ENCODE results near the gene RASAL2. TPM values are rescaled to one million over a fixed set of nuclear protein-coding genes. Genes with fewer than 3 reads are reported as not detected.

The RASAL2 gene
- total RNA-seq, 2 experiments from 2014 or later = not detected

- TF ChIP-seq CTCF (IDR thresholded peaks at IDR 0.05) = no peak
- intact Hi-C loops (cut with micrococcal nuclease) = no loop called here
- no peaks in the 10 kb centered on the region for H3K27me3 Mint-ChIP-seq
- no peak overlapping the region for H3K4me3 Mint-ChIP-seq
- ChIA-PET CTCF (no interaction called here), POLR2A (no interaction called here)
- H3K9me3 Mint-ChIP-seq = no peaks in the 10 kb centered on the region
- ATAC-seq (no peak), DNase-seq (no peak)
- no peaks in the 10 kb centered on the region for H3K36me3 Mint-ChIP-seq (ENCODE audit: low read depth)
- no peak overlapping the region for H3K27ac Mint-ChIP-seq
- H3K4me1 Mint-ChIP-seq (ENCODE audit: low read depth) = no peaks in the 10 kb centered on the region
These were observed 299.5 kb downstream of the RASAL2 start for GRCh38 chr1:178393370-178393769.

- no peaks in the 10 kb centered on the region for H3K9me3 Mint-ChIP-seq
- no peaks in the 10 kb centered on the region for H3K36me3 Mint-ChIP-seq (ENCODE audit: low read depth)
- H3K27ac Mint-ChIP-seq = no peak overlapping the region
- DNase-seq (no peak), ATAC-seq (no peak)
- intact Hi-C loops (cut with micrococcal nuclease) = no loop called here
- H3K4me1 Mint-ChIP-seq (ENCODE audit: low read depth) = no peaks in the 10 kb centered on the region
- ChIA-PET CTCF (no interaction called here), POLR2A (no interaction called here)
- no peak overlapping the region for H3K4me3 Mint-ChIP-seq
- no peak for TF ChIP-seq CTCF (IDR thresholded peaks at IDR 0.05)
- no peaks in the 10 kb centered on the region for H3K27me3 Mint-ChIP-seq
These were observed 302.9 kb downstream of the RASAL2 start for GRCh38 chr1:178396789-178397188.

- no peaks in the 10 kb centered on the region for H3K36me3 Mint-ChIP-seq (ENCODE audit: low read depth)
- DNase-seq = no peak
- ChIA-PET CTCF (no interaction called here), POLR2A (no interaction called here)
- H3K9me3 Mint-ChIP-seq = no peaks in the 10 kb centered on the region
- no peak for TF ChIP-seq CTCF (IDR thresholded peaks at IDR 0.05)
- H3K27me3 Mint-ChIP-seq = no peaks in the 10 kb centered on the region
- no peak overlapping the region for H3K27ac Mint-ChIP-seq
- H3K4me1 Mint-ChIP-seq (ENCODE audit: low read depth) = no peaks in the 10 kb centered on the region
- ATAC-seq = no peak
- no peak overlapping the region for H3K4me3 Mint-ChIP-seq
- intact Hi-C loops (cut with micrococcal nuclease) = no loop called here
These were observed 303.8 kb downstream of the RASAL2 start for GRCh38 chr1:178397678-178398077.

- Mint-ChIP-seq H3K4me1 (ENCODE audit: low read depth) (no peaks in the 10 kb centered on the region), H3K27ac (no peak overlapping the region), H3K27me3 (no peaks in the 10 kb centered on the region), H3K9me3 (no peaks in the 10 kb centered on the region), H3K36me3 (ENCODE audit: low read depth) (no peaks in the 10 kb centered on the region), H3K4me3 (no peak overlapping the region)
- ChIA-PET CTCF (no interaction called here), POLR2A (no interaction called here)
- intact Hi-C loops (cut with micrococcal nuclease) = no loop called here
- peak; percentile 2 for DNase-seq
- TF ChIP-seq CTCF (IDR thresholded peaks at IDR 0.05) = no peak
- ATAC-seq = no peak
These were observed 305.3 kb downstream of the RASAL2 start for GRCh38 chr1:178399177-178399728.

- DNase-seq (no peak), ATAC-seq (no peak)
- H3K4me3 Mint-ChIP-seq = no peak overlapping the region
- no peak for TF ChIP-seq CTCF (IDR thresholded peaks at IDR 0.05)
- H3K27ac Mint-ChIP-seq = no peak overlapping the region
- ChIA-PET CTCF (no interaction called here), POLR2A (no interaction called here)
- H3K27me3 Mint-ChIP-seq = peaks cover 2% of the 10 kb centered on the region
- H3K4me1 Mint-ChIP-seq (ENCODE audit: low read depth) = no peaks in the 10 kb centered on the region
- H3K9me3 Mint-ChIP-seq = no peaks in the 10 kb centered on the region
- no peaks in the 10 kb centered on the region for H3K36me3 Mint-ChIP-seq (ENCODE audit: low read depth)
- intact Hi-C loops (cut with micrococcal nuclease) = no loop called here
These were observed 311.2 kb downstream of the RASAL2 start for GRCh38 chr1:178405137-178405536.

Data from activated CD8-positive, alpha-beta T cell treated with anti-CD3 and anti-CD28 coated beads for 36 hours (primary cell).